ENCODE measurements around the gene PRR5L.
"Not testable (repeated sequence)": the region's sequence is repeated elsewhere in the genome, so short reads cannot be mapped to it uniquely, and the experiment has no call there.

Gene PRR5L

DNA sequence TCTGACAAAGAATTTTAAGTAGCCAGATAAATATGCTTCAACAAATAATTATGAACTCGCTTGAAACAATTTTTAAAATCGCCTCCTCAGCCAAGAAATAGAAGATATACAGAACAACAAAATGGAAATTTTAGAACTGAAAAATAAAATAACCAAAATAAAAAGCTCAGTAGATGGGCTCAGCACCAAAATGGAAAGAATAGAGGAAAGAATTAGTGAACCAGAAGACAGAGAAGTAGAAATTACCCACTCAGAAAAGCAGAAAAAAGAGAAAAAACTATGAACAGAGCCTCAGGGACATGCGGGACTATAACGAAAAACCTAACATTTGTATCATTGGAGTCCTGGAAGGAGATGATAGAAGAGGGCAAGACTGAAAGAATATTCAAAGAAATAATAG is 14.2 kb upstream of the PRR5L start:
- DNase-seq, result no peak

DNA sequence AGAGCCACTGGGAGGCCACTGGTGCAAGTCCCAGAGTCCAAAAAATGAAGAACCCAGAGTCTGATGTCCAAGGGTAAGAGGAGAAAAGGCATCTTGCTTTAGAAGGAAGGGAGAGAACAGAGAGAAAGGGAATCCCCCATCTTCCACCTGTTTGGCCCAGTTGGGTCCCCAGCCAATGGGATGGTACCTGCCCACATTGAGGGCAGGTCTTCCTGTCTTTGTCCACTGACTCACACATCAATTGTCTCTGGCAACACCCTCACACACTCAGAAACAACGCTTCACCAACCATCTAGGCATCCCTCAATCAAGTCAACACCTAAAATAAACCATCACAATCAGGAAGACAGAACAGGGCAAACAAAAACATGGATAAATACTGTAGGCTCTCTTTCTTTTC is 13.2 kb upstream of the PRR5L start:
- no peak for DNase-seq

DNA sequence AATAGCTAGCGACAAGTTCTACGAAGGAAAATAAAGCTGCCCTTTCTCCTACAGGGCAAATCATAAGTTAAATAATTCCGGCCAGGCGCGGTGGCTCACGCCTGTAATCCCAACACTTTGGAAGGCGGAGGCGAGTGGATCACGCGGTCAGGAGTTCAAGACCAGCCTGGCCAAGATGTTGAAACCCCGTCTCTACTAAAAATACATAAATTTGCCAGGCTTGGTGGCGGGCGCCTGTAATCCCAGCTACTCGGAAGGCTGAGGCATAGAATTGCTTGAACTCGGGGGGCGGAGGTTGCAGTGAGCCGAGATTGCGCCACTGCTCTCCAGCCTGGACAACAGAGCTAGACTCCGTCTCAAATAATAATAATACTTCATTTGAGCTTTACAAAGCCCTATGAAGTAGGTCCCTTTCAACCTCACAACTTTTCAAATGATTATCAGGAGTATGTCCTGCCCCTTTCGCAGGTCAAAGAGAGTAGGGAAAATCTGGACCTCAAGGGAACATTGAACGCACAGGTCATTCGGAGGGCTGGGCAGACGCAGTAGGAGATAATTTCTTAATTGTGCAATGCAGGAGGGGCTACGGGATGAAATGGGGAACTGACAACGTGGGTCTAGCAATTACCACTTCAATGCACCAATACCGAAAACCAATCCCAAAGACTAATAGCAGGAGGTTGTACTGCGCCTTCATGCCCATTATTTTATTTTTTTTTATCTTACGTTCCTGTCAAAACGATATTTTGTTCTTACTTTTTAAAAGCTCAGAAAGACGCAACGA is 7.5 kb upstream of the PRR5L start:
- no peak for DNase-seq

DNA sequence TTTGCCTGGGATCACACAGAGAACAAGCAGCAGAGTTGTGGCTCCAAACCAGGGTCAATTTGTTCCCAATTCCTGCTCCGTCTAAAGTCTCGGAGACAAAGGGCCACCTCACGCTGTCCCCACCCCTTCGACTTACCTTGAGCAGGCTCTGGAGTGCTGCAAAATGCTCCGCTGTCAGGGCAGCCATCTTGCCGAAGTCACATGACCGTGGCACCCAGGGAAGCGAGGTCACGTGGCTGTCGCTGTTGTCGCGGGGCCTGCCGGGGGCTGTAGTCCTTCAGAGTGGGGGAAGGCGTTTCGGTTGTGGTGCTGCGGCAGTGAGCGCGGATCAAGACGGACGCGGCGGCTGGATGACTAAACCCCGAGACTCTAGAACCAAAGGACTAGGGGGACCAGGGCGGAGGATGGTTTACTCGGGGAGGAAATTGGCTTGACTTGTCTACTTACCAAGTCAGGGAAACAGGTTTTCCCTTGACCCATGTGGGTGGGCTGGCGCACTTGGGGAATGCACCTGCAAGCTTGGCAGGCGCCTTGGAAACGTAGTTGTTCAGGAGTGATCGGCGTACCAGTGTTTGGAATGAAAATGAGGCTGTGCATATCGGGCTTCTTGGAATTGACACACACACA is 6.7 kb upstream of the PRR5L start, which contains the start of gene COMMD9:
COMMD9 (minus strand) TSS at position 199 of the 627 bp plus-strand sequence; CDS start at position 187, 12 bp downstream.
- DNase-seq, result peak; percentile 92

DNA sequence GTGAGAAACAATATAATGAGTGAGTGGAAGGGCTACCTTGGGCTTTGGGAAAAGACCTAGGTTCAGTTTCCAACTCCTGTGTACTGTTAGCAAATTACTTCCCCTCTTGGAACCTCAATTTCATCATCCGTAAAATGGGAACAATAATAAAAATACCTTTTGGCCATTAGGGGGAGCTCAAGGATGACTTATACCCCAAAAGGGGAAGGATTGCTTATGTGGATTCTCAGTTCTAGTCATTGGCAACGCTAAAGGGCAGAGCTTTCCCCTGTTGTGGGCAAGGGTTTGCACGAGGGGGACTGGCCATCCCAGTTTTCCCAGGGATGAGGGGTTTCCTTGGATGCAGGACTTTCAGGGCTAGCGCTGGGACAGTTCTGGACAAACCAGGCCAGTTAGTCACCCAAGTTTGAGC is 3.8 kb upstream of the PRR5L start:
- peak; percentile 48 for DNase-seq

DNA sequence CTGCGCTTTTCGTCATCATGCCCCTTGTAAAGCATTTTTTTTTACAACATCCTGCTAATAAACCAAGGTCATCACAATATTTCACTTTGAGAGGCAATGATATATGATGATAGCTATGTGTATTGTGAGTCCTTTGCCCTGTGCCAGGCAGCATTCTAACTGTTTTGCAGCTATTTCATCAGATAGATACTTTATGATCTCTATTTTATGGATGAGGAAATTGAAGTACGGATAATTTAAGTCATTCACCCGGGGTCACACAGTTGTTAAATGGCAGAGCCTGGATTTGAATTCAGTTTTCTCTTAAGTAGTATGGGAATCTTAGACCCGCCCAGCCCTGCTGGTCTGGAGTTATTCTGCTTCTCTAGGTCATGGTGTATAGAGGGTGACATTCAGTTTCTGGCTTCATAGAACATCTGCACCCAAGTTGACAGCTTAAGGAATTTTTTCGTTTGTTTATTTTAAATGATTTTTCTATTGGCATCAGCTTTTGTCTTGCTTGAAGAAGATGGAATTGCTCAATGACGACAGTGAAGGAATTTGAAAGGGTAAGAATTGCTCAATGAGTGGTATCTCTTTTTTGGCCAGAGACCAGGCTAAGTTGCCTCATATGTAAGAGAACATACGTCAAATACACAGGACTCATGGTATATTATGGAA is 926 bp downstream of the PRR5L start:
- DNase-seq, result no peak

DNA sequence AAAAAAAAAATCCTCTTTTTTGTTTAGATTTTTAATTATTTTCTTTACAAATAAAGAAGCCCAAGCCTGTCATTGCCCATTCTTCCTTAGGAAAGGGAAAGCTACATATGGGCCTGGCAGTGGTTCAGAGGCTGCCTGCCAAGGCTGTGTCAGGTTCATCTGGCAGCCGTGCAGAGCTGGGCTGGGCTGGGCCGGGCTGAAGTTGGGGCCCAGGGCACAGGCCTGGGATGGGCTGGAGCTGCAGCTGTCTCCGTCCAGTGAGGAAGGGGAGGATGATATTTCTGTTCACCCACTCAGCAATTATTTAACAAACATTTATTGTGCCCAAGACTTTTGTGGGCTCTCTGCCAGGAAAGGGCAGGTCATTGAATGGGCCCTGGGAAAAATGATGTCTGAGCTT is 4.6 kb downstream of the PRR5L start:
- no peak for DNase-seq

DNA sequence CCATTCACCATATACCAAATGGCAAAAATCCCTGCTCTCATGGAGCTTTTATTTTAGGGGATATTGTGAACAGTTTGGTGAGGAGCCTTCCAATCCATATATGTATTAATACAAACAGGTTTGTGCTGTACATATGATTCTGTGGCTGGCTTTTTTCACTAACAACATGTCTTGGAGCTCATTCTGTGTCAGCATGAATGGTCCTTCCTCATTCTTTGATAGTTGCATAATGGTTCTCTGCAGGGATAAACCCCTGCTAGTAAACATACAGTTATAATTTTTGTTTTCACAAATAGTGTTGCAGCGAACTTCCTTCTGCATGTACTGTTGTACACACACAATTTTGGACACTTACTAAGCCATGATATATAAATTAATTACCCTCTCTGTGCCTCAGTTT is 8.3 kb downstream of the PRR5L start:
- DNase-seq, result no peak

DNA sequence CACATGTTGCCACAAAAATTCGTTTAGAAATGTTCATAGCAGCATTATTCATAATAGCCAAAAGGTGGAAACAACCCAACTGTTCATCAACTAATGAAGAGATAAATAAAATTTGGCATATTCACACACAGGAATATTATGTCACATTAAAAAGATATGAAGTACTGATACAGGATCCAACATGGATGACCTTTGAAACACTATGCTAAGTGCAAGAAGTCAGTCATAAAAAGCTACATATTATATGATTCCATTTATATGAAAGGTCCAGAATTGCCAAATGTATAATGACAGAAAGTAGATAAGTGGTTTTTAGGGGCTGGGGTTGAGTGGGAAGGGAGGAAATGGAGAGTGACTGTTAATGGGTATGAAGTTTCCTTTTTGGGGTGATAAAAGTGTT is 9.0 kb downstream of the PRR5L start:
- no peak for DNase-seq

DNA sequence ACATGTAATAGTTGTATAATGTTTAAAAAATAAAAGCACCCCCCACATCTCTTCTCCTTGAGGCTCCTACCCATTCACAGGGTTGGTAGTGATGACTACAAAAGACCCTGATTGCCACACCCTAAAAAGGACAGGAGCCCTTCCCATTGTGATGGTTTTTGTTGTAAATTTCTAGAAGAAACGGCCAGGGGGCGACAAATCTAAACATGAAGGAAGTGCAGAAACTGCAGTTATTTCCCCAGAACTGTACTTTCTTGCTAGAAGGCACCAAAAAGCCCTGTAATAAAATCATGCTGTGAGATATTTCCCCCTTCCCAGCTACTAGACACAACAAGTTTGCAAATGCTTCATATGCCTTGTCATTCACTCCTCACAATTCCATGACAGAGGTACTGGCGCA is 10.8 kb downstream of the PRR5L start:
- peak; percentile 7 for DNase-seq

DNA sequence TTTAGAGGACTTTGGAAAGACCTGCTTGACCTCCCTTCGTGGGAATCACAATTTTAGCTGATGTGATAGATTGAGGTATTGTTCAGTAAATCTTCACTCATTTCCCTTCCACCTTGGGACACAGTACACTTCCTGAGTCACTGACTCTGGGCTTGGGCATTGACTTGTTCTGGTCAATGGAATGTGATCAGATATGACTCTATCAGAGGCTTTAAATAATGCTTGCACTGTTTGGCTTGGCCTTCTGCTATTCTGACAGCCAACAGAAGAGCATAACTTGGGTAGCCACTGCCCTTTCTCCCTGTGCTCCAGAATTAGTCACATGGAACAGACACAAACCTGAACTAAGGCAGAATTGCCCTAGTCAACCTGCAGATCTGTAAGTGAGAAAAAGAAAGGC is 12.5 kb downstream of the PRR5L start:
- DNase-seq, result no peak

DNA sequence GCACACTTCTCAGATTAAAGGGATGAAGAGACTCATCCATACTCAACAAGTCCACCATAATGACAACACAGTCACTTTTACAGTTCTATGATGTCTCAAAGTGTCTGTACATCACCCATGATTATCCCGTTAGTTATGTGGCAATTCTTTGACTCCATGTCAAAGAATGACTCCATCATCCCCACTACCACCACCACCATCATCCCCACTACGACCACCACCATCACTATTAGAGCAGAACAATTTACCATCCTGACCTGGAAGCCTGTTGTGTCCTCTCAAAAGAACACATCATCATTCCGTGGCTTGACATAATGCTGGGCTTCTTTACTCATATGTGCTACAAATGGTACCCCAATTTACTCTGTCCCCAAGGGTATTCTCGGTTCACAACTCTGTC is 13.7 kb downstream of the PRR5L start:
- DNase-seq, result no peak

DNA sequence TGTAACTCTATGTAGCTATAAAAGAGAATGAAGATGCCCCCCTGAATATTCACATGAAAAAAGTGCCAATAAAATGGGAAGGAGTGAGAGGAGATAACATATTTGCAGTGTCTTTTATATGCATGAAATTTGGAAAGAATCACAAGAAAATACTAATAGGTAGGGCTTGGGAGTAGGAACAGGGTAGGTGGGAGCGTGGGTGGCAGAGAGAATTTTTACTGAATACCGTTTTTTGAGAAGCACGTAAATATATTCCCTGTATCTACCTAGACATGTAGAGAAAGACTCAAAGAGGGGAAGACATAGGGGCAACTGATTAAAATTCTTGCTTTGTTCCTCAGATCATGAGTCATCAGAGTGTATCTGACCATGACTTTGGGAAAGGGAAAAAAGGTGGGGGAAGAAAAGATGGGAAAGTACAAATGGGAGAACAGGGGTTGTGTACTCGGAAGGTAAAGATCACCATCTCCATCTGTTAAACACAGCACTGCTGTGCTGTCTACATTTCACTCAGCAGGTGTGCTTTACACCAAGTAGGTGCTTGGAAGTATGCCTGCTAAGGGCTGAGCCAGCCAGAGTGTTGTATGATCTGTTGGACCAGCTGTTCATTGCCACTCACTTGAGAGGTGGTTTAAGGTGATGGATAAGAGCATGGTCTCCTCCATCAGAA is 16.0 kb downstream of the PRR5L start:
- no peak for DNase-seq

DNA sequence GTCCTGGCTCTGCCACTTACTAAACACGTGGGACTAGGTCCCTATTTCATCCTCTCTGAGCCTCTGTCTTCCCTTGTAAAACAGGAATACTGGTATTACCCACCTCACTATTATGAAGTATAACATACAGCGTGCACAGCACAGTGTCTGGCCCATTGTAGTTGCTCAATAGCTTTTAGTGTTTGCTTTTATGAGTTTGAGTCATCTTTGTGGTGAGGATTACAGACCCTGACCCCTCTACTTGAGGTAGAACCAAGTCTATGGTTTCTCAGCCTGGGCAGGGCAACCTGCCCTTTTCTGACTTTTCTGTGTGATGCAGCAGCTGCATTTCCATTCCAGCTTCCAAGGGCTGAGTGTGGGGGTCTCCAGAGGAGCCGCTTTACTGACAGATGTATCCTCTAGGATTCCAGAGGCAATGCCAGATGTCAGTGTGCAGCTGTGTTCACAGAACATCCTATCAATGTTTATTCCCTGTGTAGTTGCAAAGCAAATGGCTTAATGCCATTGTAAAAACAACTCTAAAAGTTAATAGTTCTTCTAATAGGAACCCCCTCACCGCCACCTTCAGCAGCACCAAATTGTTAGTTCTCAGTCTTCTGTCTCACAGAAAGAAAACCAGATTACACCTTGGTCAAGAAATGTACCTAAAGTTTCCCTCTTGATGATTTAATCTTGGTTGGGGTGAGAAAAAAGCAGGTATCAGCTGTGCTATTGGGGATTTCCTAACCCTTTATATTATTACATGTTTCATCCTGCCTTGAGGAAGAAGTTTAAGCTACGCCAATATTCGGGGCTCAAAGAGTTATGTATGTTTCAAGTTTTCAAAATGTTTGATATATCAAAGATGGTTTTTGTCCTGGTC is 16.8 kb downstream of the PRR5L start:
- DNase-seq, result no peak

DNA sequence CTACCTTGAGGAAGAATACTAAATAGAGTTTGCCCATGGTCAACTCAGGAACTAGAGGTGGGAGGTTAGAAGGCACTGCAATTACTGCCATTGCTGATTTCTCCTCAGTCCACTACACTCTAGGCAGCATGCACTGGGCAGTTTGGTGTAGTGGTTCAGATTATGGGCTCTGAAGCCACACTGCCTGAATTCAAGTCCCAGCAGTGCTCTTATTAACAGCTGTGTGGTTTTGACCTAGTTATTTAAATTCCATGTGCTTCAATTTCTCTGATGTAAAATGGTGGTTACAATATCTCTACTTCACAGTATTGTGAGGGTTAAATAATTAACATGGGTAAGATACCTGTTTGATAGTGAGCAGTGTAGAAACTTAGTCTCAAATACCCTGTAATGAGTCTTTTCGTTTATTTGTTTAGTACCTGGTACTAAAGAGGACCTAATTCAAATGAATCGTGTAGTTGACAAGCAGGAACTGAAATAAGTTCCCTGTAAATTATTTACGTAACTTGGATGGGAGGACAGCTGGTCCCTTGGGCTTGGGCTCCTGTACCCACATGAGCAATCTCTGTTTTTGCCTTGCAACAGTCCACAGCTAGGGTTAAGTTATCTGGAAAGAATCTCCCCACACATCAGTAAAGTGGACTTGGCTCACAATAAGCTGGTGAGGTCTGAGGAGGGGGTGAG is 17.8 kb downstream of the PRR5L start:
- DNase-seq, result no peak

DNA sequence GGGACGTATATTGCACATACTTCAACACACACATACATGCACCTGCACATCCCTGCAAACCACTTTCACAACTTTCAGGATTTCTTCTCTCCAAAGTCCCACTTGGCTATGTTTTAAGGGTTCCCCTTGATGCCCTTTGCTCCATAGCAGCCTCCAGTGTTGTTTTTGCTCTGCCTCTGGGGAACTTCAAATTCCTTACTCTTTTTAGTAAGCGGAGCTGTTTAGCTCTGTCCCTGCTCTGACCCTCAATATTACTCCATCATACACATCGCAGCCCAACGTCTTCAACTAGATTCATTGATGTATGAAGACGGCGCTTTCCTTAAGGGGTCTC is 18.3 kb downstream of the PRR5L start:
- DNase-seq, result no peak

DNA sequence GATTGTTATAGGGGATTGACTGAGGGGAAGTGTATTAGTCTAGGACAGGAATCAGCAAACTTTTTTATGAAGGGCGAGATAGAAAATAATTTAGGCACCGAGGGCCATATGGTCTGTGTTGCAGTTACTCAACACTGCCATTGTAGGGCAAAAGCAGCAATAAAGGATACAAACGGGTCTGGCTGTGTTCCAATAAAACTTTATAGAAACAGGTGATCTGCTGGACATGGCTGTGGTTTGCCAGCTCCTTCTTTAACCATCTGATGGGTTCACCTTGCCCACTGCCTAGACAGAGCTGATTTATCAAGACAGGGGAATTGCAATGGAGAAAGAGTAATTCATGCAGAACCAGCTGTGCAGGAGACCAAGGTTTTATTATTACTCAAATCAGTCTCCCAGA is 20.0 kb downstream of the PRR5L start:
- no peak for DNase-seq

DNA sequence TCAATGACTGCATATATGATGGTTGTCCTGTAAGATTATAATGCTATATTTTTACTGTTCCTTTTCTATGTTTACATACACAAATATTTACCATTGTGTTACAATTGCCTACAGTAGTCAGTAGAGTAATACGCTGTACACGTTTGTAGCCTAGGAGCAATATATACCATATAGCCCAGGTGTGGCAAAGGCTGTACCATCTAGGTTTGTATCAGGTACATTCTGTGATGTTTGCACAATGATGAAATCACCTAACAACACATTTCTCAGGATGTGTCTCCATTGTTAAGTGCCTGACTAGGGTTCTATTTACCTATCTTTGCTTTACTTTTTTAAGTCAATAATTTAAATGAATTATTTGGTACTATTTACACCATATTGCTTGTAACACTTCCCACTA is 21.9 kb downstream of the PRR5L start:
- DNase-seq, result no peak

DNA sequence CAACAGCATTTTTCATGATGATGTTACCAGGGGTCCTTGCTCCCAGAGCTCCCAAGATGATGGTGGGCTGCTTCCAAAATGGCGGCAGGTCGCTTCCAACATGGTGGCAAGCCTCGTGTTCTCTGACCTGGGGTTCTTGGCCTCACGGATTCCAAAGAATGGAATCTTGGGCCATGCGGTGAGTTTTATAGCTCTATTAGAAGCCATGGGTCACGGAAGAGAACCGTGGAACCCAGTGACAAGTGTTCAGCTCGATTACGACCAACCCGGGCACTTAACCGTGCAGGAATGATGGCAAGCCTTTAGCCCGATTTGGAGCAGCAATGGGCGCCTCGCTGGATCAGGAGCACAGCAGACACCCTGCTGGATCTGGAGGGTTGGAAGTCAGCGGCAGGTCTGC is 28.9 kb downstream of the PRR5L start:
- not testable (repeated sequence) for DNase-seq

DNA sequence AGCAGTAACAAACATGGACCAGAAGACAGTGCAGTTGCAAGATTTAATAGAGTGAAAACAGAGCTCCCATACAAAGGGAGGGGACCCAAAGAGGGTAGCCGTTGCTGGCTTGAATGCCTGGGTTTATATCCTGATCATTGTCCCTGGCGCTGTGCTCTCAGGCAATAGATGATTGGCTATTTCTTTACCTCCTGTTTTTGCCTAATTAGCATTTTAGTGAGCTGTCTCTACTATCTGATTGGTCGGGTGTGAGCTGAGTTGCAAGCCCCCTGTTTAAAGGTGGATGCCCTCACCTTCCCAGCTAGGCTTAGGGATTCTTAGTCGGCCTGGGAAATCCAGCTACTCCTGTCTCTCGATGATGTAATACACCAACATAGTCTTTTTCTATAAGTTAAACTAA is 29.3 kb downstream of the PRR5L start:
- not testable (repeated sequence) for DNase-seq

DNA sequence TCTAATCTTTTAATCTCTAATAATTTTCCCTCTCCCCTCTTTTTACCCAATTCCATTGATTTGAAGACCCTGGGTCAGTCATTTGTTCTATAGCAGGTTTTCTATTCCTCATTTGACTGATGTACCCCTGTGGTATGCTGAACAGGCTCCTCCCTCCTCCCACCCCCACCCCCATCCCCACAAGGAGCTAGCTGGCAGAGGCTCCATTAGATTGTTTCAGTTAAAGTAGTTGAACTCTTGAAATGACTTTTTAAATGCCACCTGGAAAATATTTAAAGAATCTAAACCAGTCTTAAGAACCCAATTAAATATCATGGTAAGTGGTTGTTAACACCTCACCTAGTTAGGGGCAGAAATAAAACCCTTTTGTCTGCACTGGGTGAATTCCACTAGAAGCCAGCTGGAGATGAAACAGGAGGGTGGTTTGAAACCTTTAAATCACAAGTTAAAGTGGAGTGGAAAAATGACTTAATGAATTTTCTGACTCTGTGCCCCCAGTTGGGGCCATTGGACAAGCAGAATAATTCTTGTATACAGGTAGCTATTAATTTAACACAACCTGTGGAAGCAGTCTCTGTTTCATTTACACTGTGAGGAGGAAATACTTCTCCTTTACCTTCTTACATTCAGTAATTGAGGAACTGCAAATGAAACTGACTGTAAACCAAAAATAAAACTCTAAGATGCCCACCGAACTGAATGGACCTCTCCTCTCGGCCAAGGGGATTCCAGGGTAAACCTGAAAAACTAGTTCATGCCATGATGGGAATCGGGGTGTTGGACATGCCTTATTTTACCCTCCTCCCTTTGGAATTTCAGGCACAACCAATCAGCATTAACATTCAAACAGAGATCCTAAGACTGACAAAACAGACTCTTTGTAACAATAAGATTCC is 30.7 kb downstream of the PRR5L start:
- DNase-seq, result no peak
